Esophagus squamous epithelium (tissue), 5 donors: ENCODE measurements around the gene UNCX. TPM values are rescaled to one million over a fixed set of nuclear protein-coding genes. Genes with fewer than 3 reads are reported as not detected.

ENCODE experiments used
- DNase-seq: peaks from one replicate; lab custom pipeline; 2025; lab: John Stamatoyannopoulos, UW
- H3K27ac ChIP-seq, 4 donors: fragments of 200-600 bp; sonication (generic); one replicate each; pipeline ENCODE4 v1.5.1; 2016 to 2019; ENCODE audit warnings: mild to moderate bottlenecking in 1 of 4
- H3K27me3 ChIP-seq, 4 donors: fragments of 200-600 bp; sonication (generic); 1 replicate in 3 of 4; 2 replicates in 1 of 4; pipeline versions ENCODE4 v1.5.1 to v1.6.0; 2017 to 2021; ENCODE audit warnings: antibody characterized with exemption in 1 of 4
- H3K36me3 ChIP-seq, 3 donors: fragments of 200-600 bp; sonication (generic); one replicate each; pipeline ENCODE4 v1.5.1; 2016 to 2019
- H3K4me1 ChIP-seq, 3 donors: fragments of 200-600 bp; sonication (generic); one replicate each; pipeline ENCODE4 v1.5.1; 2017 to 2019
- H3K4me3 ChIP-seq, 4 donors: fragments of 200-600 bp; sonication (generic); 1 replicate in 3 of 4; 2 replicates in 1 of 4; pipeline ENCODE4 v1.5.1; 2016 to 2019; ENCODE audit warnings: mild to moderate bottlenecking in 2 of 4, moderate library complexity in 1 of 4
- H3K9me3 ChIP-seq, 3 donors: fragments of 200-600 bp; sonication (generic); one replicate each; pipeline ENCODE4 v1.5.1; 2016 to 2019
- CTCF ChIP-seq, 6 experiments: fragments of 450-650 bp in 4 of 6; fragments of 200-600 bp in 2 of 6; sonication (generic) in 2 of 6; IDR thresholded peaks; one replicate each; pipeline ENCODE4 v1.5.1; 2016 to 2019; ENCODE audit warnings: antibody characterized with exemption in 6 of 6, mild to moderate bottlenecking in 4 of 6, moderate library complexity in 4 of 6
- POLR2A ChIP-seq, 4 donors: fragments of 450-650 bp; IDR thresholded peaks; one replicate each; pipeline ENCODE4 v1.6.1; 2017; ENCODE audit warnings: antibody characterized with exemption in 4 of 4, mild to moderate bottlenecking in 4 of 4, moderate library complexity in 3 of 4
- WGBS, 2 donors: methylation state at CpG; one replicate each; pipeline ENCODE4 v1.1.5; 2018; 5-methylcytosine and 5-hydroxymethylcytosine counted together
- intact Hi-C: fragments of 100-400 bp; cut with DNase I; formaldehyde crosslinking; loops from one replicate; pipeline ENCODE4 v1.15.0; 2022
- total RNA-seq, 4 donors: library from RNA; depleted of rRNA; stranded (reverse); fragments of >200 nt; gene quantifications; one replicate each; pipeline ENCODE4 v1.1.0, GENCODE V29; 2016
- donor health status: DM: yes; HTN: yes; CAD: no.

UNCX gene
- total RNA-seq, 4 donors from 2014 or later = not detected

GRCh38 chr7:1232103-1232466, 587 bp upstream of the UNCX start:
- DNase-seq = no peak
- no peak for TF ChIP-seq CTCF (IDR thresholded peaks at IDR 0.05)
- no peak for TF ChIP-seq POLR2A (IDR thresholded peaks at IDR 0.05)
- intact Hi-C loops = no loop called here
- Histone ChIP-seq H3K27me3 (peaks cover 29 to 100% (median 66%) of the 10 kb centered on the region in 4 donors), H3K27ac (no peak overlapping the region), H3K4me3 (no peak overlapping the region), H3K9me3 (no peaks in the 10 kb centered on the region), H3K36me3 (no peaks in the 10 kb centered on the region), H3K4me1 (peaks cover 5 to 50% (median 11%) of the 10 kb centered on the region in 3 donors)
- WGBS, 2 donors = 9% methylated on average over 11 to 12 of the region's 12 CpGs

GRCh38 chr7:1233333-1234048, 819 bp downstream of the UNCX start:
- intact Hi-C loops = no loop called here
- Histone ChIP-seq H3K27me3 (peaks cover 35 to 100% (median 64%) of the 10 kb centered on the region in 4 donors), H3K27ac (no peak overlapping the region), H3K4me1 (peaks cover 5 to 53% (median 11%) of the 10 kb centered on the region in 3 donors), H3K36me3 (no peaks in the 10 kb centered on the region), H3K9me3 (no peaks in the 10 kb centered on the region), H3K4me3 (no peak overlapping the region)
- 0 to 10% methylated on average over 2 to 6 of the region's 73 CpGs for WGBS, 2 donors
- DNase-seq = no peak
- TF ChIP-seq POLR2A (IDR thresholded peaks at IDR 0.05) (no peak), CTCF (IDR thresholded peaks at IDR 0.05) (no peak)

- no peaks in the 10 kb centered on the region for H3K9me3 ChIP-seq
- 11 to 13% methylated on average over 23 to 27 of the region's 30 CpGs for WGBS, 2 donors
- peaks cover 5 to 53% (median 11%) of the 10 kb centered on the region in 3 donors for H3K4me1 ChIP-seq
- H3K4me3 ChIP-seq = no peak overlapping the region
- intact Hi-C loops = no loop called here
- TF ChIP-seq CTCF (IDR thresholded peaks at IDR 0.05) = no peak
- TF ChIP-seq POLR2A (IDR thresholded peaks at IDR 0.05) = no peak
- H3K27ac ChIP-seq = no peak overlapping the region
- H3K36me3 ChIP-seq = no peaks in the 10 kb centered on the region
- no peak for DNase-seq
- peaks cover 35 to 100% (median 64%) of the 10 kb centered on the region in 4 donors for H3K27me3 ChIP-seq
Observed at GRCh38 chr7:1234049-1234880, 1.6 kb downstream of the UNCX start.

- no peak for DNase-seq
- no peak overlapping the region for H3K27ac ChIP-seq
- WGBS, 2 donors = 6% methylated on average over 14 to 15 of the region's 37 CpGs
- H3K36me3 ChIP-seq = no peaks in the 10 kb centered on the region
- TF ChIP-seq CTCF (IDR thresholded peaks at IDR 0.05) (no peak), POLR2A (IDR thresholded peaks at IDR 0.05) (no peak)
- peaks cover 5 to 46% (median 11%) of the 10 kb centered on the region in 3 donors for H3K4me1 ChIP-seq
- H3K4me3 ChIP-seq = no peak overlapping the region
- H3K9me3 ChIP-seq = no peaks in the 10 kb centered on the region
- intact Hi-C loops = no loop called here
- peaks cover 35 to 100% (median 69%) of the 10 kb centered on the region in 4 donors for H3K27me3 ChIP-seq
Observed at GRCh38 chr7:1234881-1235500, 2.3 kb downstream of the UNCX start.
